ENCODE data around the gene CORO7.

CORO7 gene

GRCh38 chr16:4365014-4365406, 51.4 kb downstream of the CORO7 start:
- no peak for DNase-seq
- no peak for TF ChIP-seq CTCF (IDR thresholded peaks at IDR 0.05; ENCODE audit: low read depth, low read length)
- H3K27me3 ChIP-seq (ENCODE audit: insufficient read depth, low read depth, severe bottlenecking), result no peaks in the 10 kb centered on the region
- peaks cover 5% of the 10 kb centered on the region; the same call in 1 of the 2 replicates for H3K36me3 ChIP-seq
- H3K27ac ChIP-seq, result no peak overlapping the region
- H3K9me3 ChIP-seq (ENCODE audit: severe bottlenecking), result no peaks in the 10 kb centered on the region
- H3K4me3 ChIP-seq (ENCODE audit: low read depth, low read length), result no peak overlapping the region

GRCh38 chr16:4364196-4365013, 52.0 kb downstream of the CORO7 start:
- Histone ChIP-seq H3K27ac (no peak overlapping the region), H3K27me3 (ENCODE audit: insufficient read depth, low read depth, severe bottlenecking) (no peaks in the 10 kb centered on the region), H3K36me3 (peaks cover 5% of the 10 kb centered on the region; the same call in 1 of the 2 replicates), H3K4me3 (ENCODE audit: low read depth, low read length) (no peak overlapping the region), H3K9me3 (ENCODE audit: severe bottlenecking) (no peaks in the 10 kb centered on the region)
- DNase-seq, result no peak
- TF ChIP-seq CTCF (IDR thresholded peaks at IDR 0.05; ENCODE audit: low read depth, low read length), result no peak

GRCh38 chr16:4362476-4363135, 53.8 kb downstream of the CORO7 start:
- H3K4me3 ChIP-seq (ENCODE audit: low read depth, low read length), result no peak overlapping the region
- H3K27ac ChIP-seq, result no peak overlapping the region
- H3K27me3 ChIP-seq (ENCODE audit: insufficient read depth, low read depth, severe bottlenecking), result no peaks in the 10 kb centered on the region
- TF ChIP-seq CTCF (IDR thresholded peaks at IDR 0.05; ENCODE audit: low read depth, low read length), result no peak
- peaks cover 10% of the 10 kb centered on the region for H3K36me3 ChIP-seq
- H3K9me3 ChIP-seq (ENCODE audit: severe bottlenecking), result no peaks in the 10 kb centered on the region
- no peak for DNase-seq

- Histone ChIP-seq H3K4me3 (ENCODE audit: low read depth, low read length) (no peak overlapping the region), H3K27me3 (ENCODE audit: insufficient read depth, low read depth, severe bottlenecking) (no peaks in the 10 kb centered on the region), H3K27ac (no peak overlapping the region), H3K9me3 (ENCODE audit: severe bottlenecking) (no peaks in the 10 kb centered on the region), H3K36me3 (peaks cover 10% of the 10 kb centered on the region)
- DNase-seq, result no peak
- TF ChIP-seq CTCF (IDR thresholded peaks at IDR 0.05; ENCODE audit: low read depth, low read length), result no peak
Observed at GRCh38 chr16:4361944-4362311, 54.5 kb downstream of the CORO7 start.

DNA sequence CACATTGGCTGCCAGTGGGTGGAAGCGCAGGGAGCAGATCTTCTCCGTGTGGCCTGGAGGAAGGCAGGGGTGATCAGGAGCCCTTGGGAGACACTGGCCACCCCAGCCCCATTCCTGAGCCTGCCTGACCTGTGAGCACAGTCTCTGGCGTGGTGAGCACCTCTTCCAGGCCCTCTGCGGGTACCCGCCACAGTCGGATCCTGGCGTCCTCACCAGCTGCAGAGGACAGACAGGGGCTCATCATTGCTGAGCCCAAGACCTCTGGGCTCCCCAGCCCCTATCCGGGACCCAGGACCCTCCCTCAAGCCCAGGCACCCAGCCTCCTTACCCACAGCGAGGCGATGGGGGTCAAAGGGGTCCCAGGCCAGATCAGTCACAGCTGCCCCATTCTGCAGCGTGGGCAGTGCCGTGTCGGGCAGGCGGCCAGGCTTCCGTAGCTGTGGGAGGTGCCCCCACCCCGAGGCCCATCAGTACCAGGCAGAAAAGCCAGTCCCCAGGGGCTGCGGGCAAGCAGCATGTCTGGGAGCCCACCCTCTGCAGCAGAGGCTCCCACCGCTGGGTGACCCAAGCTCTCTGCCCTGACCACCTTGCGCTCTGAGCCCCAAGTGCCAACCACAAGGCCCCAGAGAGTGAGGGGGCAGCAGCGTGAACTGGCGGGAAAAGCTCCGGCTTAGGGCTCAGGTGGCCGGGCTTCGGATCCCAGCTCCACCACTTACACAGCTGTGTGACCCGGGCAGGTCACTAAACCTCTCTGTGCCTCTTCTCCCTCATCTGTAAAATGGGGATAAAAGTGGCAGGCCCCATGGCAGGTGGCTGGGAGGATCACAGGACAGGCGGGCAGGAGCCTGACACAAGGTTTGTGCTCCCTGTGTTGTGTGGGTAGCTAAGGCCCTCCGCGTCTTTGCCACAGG, 55.1 kb downstream of the CORO7 start:
- DNase-seq, result no peak
- Histone ChIP-seq H3K36me3 (peaks cover 10% of the 10 kb centered on the region), H3K27me3 (ENCODE audit: insufficient read depth, low read depth, severe bottlenecking) (no peaks in the 10 kb centered on the region), H3K27ac (peak overlapping the region; percentile 40; the same call in 1 of the 2 replicates), H3K9me3 (ENCODE audit: severe bottlenecking) (no peaks in the 10 kb centered on the region), H3K4me3 (ENCODE audit: low read depth, low read length) (no peak overlapping the region)
- no peak for TF ChIP-seq CTCF (IDR thresholded peaks at IDR 0.05; ENCODE audit: low read depth, low read length)
